Central memory CD8-positive, alpha-beta T cell (primary cell): ENCODE data around the gene TRAPPC3.

Experiments used
- ATAC-seq: fragments of 150-1000 bp; cut with Tn5 transposase; replicated peaks from 2 replicates; pipeline ENCODE4 v1.10.0; 2022; ENCODE audit warnings: mild to moderate bottlenecking, moderate FRiP score, moderate number of reproducible peaks; ENCODE audit not compliant: poor library complexity, severe bottlenecking; ENCODE audit errors: extremely low read depth
- DNase-seq, 2 donors: peaks; one replicate each; pipeline ENCODE4 v3.0.0; 2021; ENCODE audit warnings: low spot score in 2 of 2
- H3K27ac Mint-ChIP-seq: one replicate; pipeline ENCODE4 v1.8.0; 2022; ENCODE audit warnings: low read depth, mild to moderate bottlenecking, moderate library complexity, mixed read lengths
- H3K27me3 Mint-ChIP-seq: one replicate; pipeline ENCODE4 v1.8.0; 2022; ENCODE audit warnings: mixed read lengths
- H3K36me3 Mint-ChIP-seq: one replicate; pipeline ENCODE4 v1.8.0; 2022; ENCODE audit warnings: mild to moderate bottlenecking, moderate library complexity, mixed read lengths; ENCODE audit not compliant: insufficient read depth
- H3K4me1 Mint-ChIP-seq: one replicate; pipeline ENCODE4 v1.8.0; 2022; ENCODE audit warnings: mixed read lengths
- H3K4me3 Mint-ChIP-seq: one replicate; pipeline ENCODE4 v1.8.0; 2022; ENCODE audit warnings: mild to moderate bottlenecking, moderate library complexity, mixed read lengths
- H3K9me3 Mint-ChIP-seq: one replicate; pipeline ENCODE4 v1.8.0; 2022; ENCODE audit warnings: mixed read lengths

TRAPPC3 gene

DNA sequence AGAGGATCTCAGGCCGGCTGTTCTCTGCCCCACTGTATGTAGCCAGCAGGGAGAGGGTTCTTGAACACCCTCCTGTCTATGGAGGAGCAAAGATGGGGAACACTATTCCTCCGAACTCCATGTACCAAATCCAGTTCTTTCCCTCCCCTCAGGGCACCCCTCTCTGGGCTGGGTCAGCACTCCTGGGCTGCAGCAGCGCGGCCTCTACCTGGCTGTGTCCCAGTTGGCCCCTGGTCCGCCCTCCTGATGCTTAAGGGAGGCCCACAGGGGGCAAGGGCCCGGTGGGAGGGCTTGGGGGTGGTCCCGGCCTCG lies 61.1 kb downstream of the TRAPPC3 start:
- ATAC-seq (no peak), DNase-seq (no peak)
- peaks cover 5% of the 10 kb centered on the region for H3K36me3 Mint-ChIP-seq
- H3K4me1 Mint-ChIP-seq, result peaks cover 19% of the 10 kb centered on the region
- H3K4me3 Mint-ChIP-seq, result peak overlapping the region; percentile 87
- H3K9me3 Mint-ChIP-seq, result no peaks in the 10 kb centered on the region
- H3K27ac Mint-ChIP-seq, result peak overlapping the region; percentile 90
- H3K27me3 Mint-ChIP-seq, result peaks cover 17% of the 10 kb centered on the region

DNA sequence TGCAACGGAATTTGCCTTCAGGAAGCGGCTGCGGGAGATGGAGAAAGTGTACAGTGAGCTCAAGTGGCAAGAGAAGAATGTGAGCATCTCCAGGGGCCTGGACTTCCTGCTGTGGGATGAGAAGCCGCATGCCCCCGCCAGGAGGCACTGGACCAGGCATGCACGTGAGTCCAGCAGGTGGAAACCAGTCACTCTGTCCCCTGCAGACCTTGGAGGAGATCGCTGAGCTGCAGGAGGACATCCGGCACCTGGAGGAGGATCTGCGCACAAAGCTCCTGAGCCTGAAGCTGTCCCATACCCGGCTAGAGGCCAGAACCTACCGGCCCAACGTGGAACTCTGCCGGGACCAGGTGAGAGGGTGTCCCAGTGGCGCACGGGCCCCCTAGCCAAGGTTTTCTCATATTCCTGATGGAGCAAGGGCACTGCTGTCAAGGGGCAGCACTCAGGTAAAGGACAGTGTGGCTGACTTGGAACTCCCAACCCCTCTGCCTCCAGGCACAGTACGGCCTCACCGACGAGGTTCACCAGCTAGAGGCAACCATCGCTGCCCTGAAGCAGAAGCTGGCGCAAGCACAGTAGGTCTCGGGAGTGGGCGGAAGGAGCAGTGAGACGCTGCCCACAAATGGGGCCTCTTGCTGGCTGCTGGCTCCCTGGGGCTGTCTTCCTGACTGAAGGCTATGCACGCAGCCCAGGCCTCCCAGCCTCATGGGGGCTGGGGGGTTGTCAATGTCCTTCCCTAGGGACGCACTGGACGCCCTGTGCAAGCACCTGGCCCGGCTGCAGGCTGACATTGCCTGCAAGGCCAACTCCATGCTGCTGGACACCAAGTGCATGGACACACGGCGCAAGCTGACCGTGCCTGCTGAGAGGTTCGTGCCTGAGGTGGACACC lies 61.8 kb downstream of the TRAPPC3 start:
- Mint-ChIP-seq H3K27ac (no peak overlapping the region), H3K27me3 (peaks cover 19% of the 10 kb centered on the region), H3K4me1 (peaks cover 17% of the 10 kb centered on the region), H3K36me3 (peaks cover 5% of the 10 kb centered on the region), H3K9me3 (no peaks in the 10 kb centered on the region), H3K4me3 (peak overlapping the region; percentile 87)
- ATAC-seq, result no peak
- no peak for DNase-seq
